G401 (cell line): ENCODE data around the gene UBE2QL1. TPM values are rescaled to one million over a fixed set of nuclear protein-coding genes. Genes with fewer than 3 reads are reported as not detected.
"Not testable (repeated sequence)": the region's sequence is repeated elsewhere in the genome, so short reads cannot be mapped to it uniquely, and the experiment has no call there.

Source experiments
- DNase-seq: peaks from one replicate; pipeline ENCODE4 v3.0.0-alpha.2; 2015; ENCODE audit warnings: low spot score
- in situ Hi-C: cut with HindIII; loops from 2 replicates; pipeline ENCODE4 v1.10.0; 2016; ENCODE audit warnings: low sequenced_read_pairs, mixed read lengths
- total RNA-seq: library from RNA; depleted of rRNA; stranded (reverse); fragments of >200 nt; shearing (Covaris generic); gene quantifications from 2 replicates; pipeline ENCODE4 v1.2.3, GENCODE V29; 2014

UBE2QL1 gene
- total RNA-seq, 1 experiment from 2014 or later, result not detected

GRCh38 chr5:6510132-6510531 lies 61.5 kb downstream of the UBE2QL1 start:
- in situ Hi-C loops, result no loop called here
- DNase-seq, result no peak

GRCh38 chr5:6510973-6511372 lies 62.3 kb downstream of the UBE2QL1 start:
- in situ Hi-C loops, result no loop called here
- no peak for DNase-seq

GRCh38 chr5:6515812-6516211 lies 67.2 kb downstream of the UBE2QL1 start:
- in situ Hi-C loops, DNase-seq: not testable (repeated sequence)

- in situ Hi-C loops, result no loop called here
- no peak for DNase-seq
These were observed 68.2 kb downstream of the UBE2QL1 start for GRCh38 chr5:6516823-6517222.

GRCh38 chr5:6517510-6517909 lies 68.9 kb downstream of the UBE2QL1 start:
- no peak for DNase-seq
- in situ Hi-C loops, result no loop called here

GRCh38 chr5:6518298-6519057 lies 69.8 kb downstream of the UBE2QL1 start:
- no peak for DNase-seq
- in situ Hi-C loops, result no loop called here

- DNase-seq, result no peak
- in situ Hi-C loops, result no loop called here
These were observed 71.5 kb downstream of the UBE2QL1 start for GRCh38 chr5:6520201-6520600.

- DNase-seq, result peak; percentile 52
- in situ Hi-C loops, result no loop called here
These were observed 73.7 kb downstream of the UBE2QL1 start for GRCh38 chr5:6522331-6522730.

GRCh38 chr5:6522923-6523322 lies 74.3 kb downstream of the UBE2QL1 start:
- in situ Hi-C loops, result no loop called here
- no peak for DNase-seq

- DNase-seq, result no peak
- in situ Hi-C loops, result no loop called here
These were observed 76.8 kb downstream of the UBE2QL1 start for GRCh38 chr5:6525422-6525821.

GRCh38 chr5:6525910-6526309 lies 77.3 kb downstream of the UBE2QL1 start:
- DNase-seq, result peak; percentile 76
- in situ Hi-C loops, result no loop called here

GRCh38 chr5:6527749-6528455 lies 79.2 kb downstream of the UBE2QL1 start:
- no peak for DNase-seq
- in situ Hi-C loops, result no loop called here

GRCh38 chr5:6535594-6535993 lies 86.9 kb downstream of the UBE2QL1 start:
- no peak for DNase-seq
- in situ Hi-C loops, result no loop called here

GRCh38 chr5:6539060-6539459 lies 90.4 kb downstream of the UBE2QL1 start:
- in situ Hi-C loops, result no loop called here
- no peak for DNase-seq

- in situ Hi-C loops, result no loop called here
- DNase-seq, result no peak
These were observed 91.6 kb downstream of the UBE2QL1 start for GRCh38 chr5:6540111-6540827.

GRCh38 chr5:6541256-6542013 lies 92.8 kb downstream of the UBE2QL1 start:
- in situ Hi-C loops, result no loop called here
- DNase-seq, result no peak

- in situ Hi-C loops, result no loop called here
These were observed 94.0 kb downstream of the UBE2QL1 start for GRCh38 chr5:6542421-6543345.

GRCh38 chr5:6543346-6543730 lies 94.7 kb downstream of the UBE2QL1 start:
- in situ Hi-C loops, result no loop called here
- no peak for DNase-seq

More at GRCh38 chr5:6542421-6543345, 94.0 kb downstream of the UBE2QL1 start:
- no peak for DNase-seq
